WTC11 (cell line): ENCODE measurements around the gene MIEF2. TPM values are rescaled to one million over a fixed set of nuclear protein-coding genes. Genes with fewer than 3 reads are reported as not detected.

Source experiments
- ATAC-seq: fragments of 200-7000 bp; cut with Tn5 transposase; 2 replicates; pipeline ENCODE4 v1.10.0; 2021; ENCODE audit warnings: mild to moderate bottlenecking, moderate library complexity
- CTCF ChIA-PET: fragments of 300-600 bp; sonication (Branson Sonifier 250); formaldehyde crosslinking; loops from one replicate; lab custom pipeline; 2021; ENCODE audit warnings: antibody characterized with exemption; lab: Charles Lee
- POLR2A ChIA-PET: fragments of 350-600 bp; sonication (Branson Sonifier 250); formaldehyde crosslinking; loops from one replicate; lab custom pipeline; 2021; ENCODE audit warnings: antibody characterized with exemption; lab: Charles Lee
- DNase-seq: peaks from one replicate; pipeline ENCODE4 v3.0.0; 2021; ENCODE audit warnings: low spot score
- H3K27ac Mint-ChIP-seq: 2 replicates; pipeline ENCODE4 v1.8.0; 2021; ENCODE audit warnings: mixed read lengths
- H3K27me3 Mint-ChIP-seq: 2 replicates; pipeline ENCODE4 v1.8.0; 2021; ENCODE audit warnings: low read depth, mild to moderate bottlenecking, moderate library complexity, mixed read lengths
- H3K36me3 Mint-ChIP-seq: 2 replicates; pipeline ENCODE4 v1.8.0; 2021; ENCODE audit warnings: mixed read lengths
- H3K4me1 Mint-ChIP-seq: 2 replicates; pipeline ENCODE4 v1.8.0; 2022; ENCODE audit warnings: mixed read lengths
- H3K4me3 Mint-ChIP-seq: 2 replicates; pipeline ENCODE4 v1.8.0; 2021; ENCODE audit warnings: mild to moderate bottlenecking, moderate library complexity, mixed read lengths
- H3K9me3 Mint-ChIP-seq: 2 replicates; pipeline ENCODE4 v1.8.0; 2021; ENCODE audit warnings: mixed read lengths
- AR ChIP-seq: fragments of 250-450 bp; sonication (Bioruptor Pico); IDR thresholded peaks from 2 replicates; pipeline ENCODE4 v1.9.0; 2021; ENCODE audit warnings: mild to moderate bottlenecking
- ESRRA ChIP-seq: sonication (generic); formaldehyde crosslinking; IDR thresholded peaks from 2 replicates; pipeline ENCODE4 v1.8.1; 2022; ENCODE audit warnings: mild to moderate bottlenecking, missing genetic modification reagents, borderline replicate concordance
- MLX ChIP-seq: sonication (generic); formaldehyde crosslinking; IDR thresholded peaks from 2 replicates; pipeline ENCODE4 v1.8.1; 2023; ENCODE audit warnings: mild to moderate bottlenecking, missing genetic modification reagents, moderate library complexity
- NFATC4 ChIP-seq: fragments of 250-450 bp; sonication (Bioruptor Pico); IDR thresholded peaks from 2 replicates; pipeline ENCODE4 v1.9.0; 2021; ENCODE audit warnings: mild to moderate bottlenecking
- NFE2L1 ChIP-seq: sonication (generic); formaldehyde crosslinking; IDR thresholded peaks from 2 replicates; pipeline ENCODE4 v1.8.1; 2023; ENCODE audit warnings: missing genetic modification reagents
- NFYB ChIP-seq: sonication (generic); formaldehyde crosslinking; conservative IDR thresholded peaks from 2 replicates; pipeline ENCODE4 v1.8.0; 2022; ENCODE audit warnings: low read depth, missing genetic modification reagents
- ZNF317 ChIP-seq: sonication (generic); formaldehyde crosslinking; IDR thresholded peaks from 2 replicates; pipeline ENCODE4 v1.8.1; 2023; ENCODE audit warnings: low read depth, mild to moderate bottlenecking, moderate library complexity, missing genetic modification reagents, borderline replicate concordance
- total RNA-seq: library from RNA; stranded (reverse); gene quantifications from 3 replicates; pipeline ENCODE4 v1.2.3, GENCODE V29; 2021
- TF ChIP-seq, protein P1 (sequence below): sonication (generic); formaldehyde crosslinking; IDR thresholded peaks from 2 replicates; pipeline ENCODE4 v1.8.1; 2023; ENCODE audit warnings: mild to moderate bottlenecking, moderate library complexity, missing genetic modification reagents
- TF ChIP-seq, protein P2 (sequence below): fragments of 250-450 bp; sonication (Bioruptor Pico); conservative IDR thresholded peaks from 2 replicates; pipeline ENCODE4 v1.9.0; 2021; ENCODE audit warnings: mild to moderate bottlenecking
- TF ChIP-seq, protein P3 (sequence below): sonication (generic); formaldehyde crosslinking; IDR thresholded peaks from 2 replicates; pipeline ENCODE4 v1.8.1; 2023; ENCODE audit warnings: mild to moderate bottlenecking, missing genetic modification reagents

Gene MIEF2
- total RNA-seq, 1 experiment from 2014 or later: 18.8 TPM

- Mint-ChIP-seq H3K4me3 (no peak overlapping the region), H3K36me3 (peaks cover 6% of the 10 kb centered on the region; the same call in 1 of the 2 replicates), H3K27ac (no peak overlapping the region), H3K4me1 (peaks cover 18% of the 10 kb centered on the region), H3K27me3 (no peaks in the 10 kb centered on the region), H3K9me3 (no peaks in the 10 kb centered on the region)
- TF ChIP-seq, protein P1, sequence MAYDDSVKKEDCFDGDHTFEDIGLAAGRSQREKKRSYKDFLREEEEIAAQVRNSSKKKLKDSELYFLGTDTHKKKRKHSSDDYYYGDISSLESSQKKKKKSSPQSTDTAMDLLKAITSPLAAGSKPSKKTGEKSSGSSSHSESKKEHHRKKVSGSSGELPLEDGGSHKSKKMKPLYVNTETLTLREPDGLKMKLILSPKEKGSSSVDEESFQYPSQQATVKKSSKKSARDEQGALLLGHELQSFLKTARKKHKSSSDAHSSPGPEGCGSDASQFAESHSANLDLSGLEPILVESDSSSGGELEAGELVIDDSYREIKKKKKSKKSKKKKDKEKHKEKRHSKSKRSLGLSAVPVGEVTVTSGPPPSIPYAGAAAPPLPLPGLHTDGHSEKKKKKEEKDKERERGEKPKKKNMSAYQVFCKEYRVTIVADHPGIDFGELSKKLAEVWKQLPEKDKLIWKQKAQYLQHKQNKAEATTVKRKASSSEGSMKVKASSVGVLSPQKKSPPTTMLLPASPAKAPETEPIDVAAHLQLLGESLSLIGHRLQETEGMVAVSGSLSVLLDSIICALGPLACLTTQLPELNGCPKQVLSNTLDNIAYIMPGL (CRISPR knock-in tag): no peak
- TF ChIP-seq AR (CRISPR knock-in tag): no peak
- ATAC-seq: no peak
- ChIA-PET CTCF (interaction anchor here (1.5 kb wide), 1 partner anchor 38 kb away, joined by 3 read pairs; no protein-coding TSS in a partner anchor), POLR2A (no interaction called here)
- no peak for DNase-seq
These were observed 30.7 kb upstream of the MIEF2 start for GRCh38 chr17:18229771-18230170.

DNA sequence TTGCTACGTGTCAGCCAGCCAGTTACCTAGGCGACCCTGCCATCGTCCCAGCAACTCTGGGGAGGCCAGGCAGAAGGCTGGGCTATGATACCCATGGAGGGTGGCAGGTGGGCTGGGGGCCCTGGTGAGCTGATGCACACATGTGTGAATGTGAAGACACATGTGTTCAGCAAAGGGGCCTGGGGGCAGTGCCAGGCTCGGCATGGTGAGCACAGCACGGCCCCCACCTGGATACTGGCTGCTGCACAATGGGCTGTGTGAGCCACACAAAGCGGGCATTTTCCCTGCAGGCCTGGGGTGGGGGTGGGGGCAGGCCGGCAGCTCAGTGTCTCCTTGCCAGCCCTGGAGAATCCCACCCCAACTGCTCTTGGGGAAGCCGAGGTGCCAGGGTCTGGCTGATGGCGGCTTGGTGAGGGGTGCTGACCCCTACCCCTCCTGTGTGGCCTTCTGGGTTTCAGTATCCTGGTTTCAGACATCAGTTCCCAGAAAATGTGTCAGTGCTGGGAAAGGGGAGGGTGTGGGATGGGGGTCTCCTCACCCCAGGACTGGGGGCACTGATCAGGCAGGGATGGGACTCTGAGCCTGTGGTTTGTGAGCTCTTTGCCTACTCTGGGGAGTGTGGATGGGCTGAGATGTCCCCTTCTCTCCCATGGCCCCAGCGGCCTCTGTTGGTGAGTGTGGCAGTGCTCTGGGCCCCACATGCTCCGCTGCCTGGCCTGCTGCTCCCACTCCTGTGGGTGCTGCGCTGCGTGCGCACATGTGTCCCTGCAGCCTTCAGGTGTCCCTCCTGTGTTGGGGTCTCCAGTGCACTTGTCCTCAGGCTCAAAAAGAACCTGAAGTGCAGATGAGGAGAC, 29.9 kb upstream of the MIEF2 start:
- Mint-ChIP-seq H3K27ac (no peak overlapping the region), H3K4me3 (no peak overlapping the region), H3K36me3 (peaks cover 10% of the 10 kb centered on the region; the same call in 1 of the 2 replicates), H3K4me1 (peaks cover 18% of the 10 kb centered on the region), H3K27me3 (no peaks in the 10 kb centered on the region), H3K9me3 (no peaks in the 10 kb centered on the region)
- TF ChIP-seq ZNF317 (CRISPR knock-in tag): no peak
- TF ChIP-seq, protein P2, sequence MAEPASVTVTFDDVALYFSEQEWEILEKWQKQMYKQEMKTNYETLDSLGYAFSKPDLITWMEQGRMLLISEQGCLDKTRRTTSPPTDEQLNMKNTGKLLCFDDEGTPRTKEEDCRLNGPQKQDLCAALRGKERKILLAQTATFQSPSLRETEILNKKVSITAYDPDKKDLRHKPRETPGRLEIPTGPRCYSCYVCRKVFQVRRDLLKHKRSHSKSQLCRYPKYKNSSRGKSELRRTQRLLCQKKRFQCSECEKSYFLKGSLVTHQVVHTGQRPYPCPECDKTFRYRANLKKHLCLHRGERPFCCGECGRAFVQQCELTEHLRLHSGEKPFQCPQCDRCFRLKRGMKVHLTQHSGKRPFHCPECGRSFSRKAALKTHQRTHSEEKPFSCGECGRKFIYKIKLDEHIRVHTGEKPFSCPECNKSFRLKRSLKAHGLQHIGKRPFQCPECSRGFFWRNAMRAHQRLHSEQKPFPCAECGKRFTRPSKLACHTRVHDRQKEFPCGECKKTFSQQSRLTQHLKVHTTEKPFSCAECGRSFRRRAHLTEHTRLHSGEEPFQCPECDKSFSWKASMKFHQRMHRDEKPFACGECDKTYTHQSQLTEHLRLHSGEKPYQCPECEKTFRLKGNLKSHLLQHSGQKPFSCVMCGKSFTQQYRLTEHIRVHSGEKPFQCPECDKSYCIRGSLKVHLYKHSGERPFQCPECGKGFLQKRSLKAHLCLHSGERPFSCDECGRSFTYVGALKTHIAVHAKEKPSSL: no peak
- TF ChIP-seq, protein P3, sequence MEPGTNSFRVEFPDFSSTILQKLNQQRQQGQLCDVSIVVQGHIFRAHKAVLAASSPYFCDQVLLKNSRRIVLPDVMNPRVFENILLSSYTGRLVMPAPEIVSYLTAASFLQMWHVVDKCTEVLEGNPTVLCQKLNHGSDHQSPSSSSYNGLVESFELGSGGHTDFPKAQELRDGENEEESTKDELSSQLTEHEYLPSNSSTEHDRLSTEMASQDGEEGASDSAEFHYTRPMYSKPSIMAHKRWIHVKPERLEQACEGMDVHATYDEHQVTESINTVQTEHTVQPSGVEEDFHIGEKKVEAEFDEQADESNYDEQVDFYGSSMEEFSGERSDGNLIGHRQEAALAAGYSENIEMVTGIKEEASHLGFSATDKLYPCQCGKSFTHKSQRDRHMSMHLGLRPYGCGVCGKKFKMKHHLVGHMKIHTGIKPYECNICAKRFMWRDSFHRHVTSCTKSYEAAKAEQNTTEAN: no peak
- DNase-seq: no peak
- POLR2A ChIA-PET: no interaction called here
- ATAC-seq: no peak
- CTCF ChIA-PET: interaction anchor here (0.5 to 1.7 kb wide), 3 partner anchors 14 to 352 kb away, joined by 3 to 5 read pairs (median 3); no protein-coding TSS in a partner anchor

- peaks cover 18% of the 10 kb centered on the region for H3K4me1 Mint-ChIP-seq
- POLR2A ChIA-PET: interaction anchor here (1.3 kb wide), 1 partner anchor 16 kb away, joined by 3 read pairs; no protein-coding TSS in a partner anchor
- peaks cover 10% of the 10 kb centered on the region; the same call in 1 of the 2 replicates for H3K36me3 Mint-ChIP-seq
- ATAC-seq (no peak), DNase-seq (no peak)
- H3K27ac Mint-ChIP-seq: 0 out of 2 replicates have a peak overlapping the region, but pooled peaks have one; percentile 49
- CTCF ChIA-PET: interaction anchor here (0.5 to 2.7 kb wide), 4 partner anchors 13 to 353 kb away, joined by 3 to 19 read pairs (median 4); no protein-coding TSS in a partner anchor
- TF ChIP-seq NFYB (no peak), NFATC4 (no peak), NFE2L1 (CRISPR knock-in tag) (no peak), ESRRA (CRISPR knock-in tag) (no peak), MLX (CRISPR knock-in tag) (no peak)
- H3K4me3 Mint-ChIP-seq: no peak overlapping the region
- no peaks in the 10 kb centered on the region for H3K27me3 Mint-ChIP-seq
- H3K9me3 Mint-ChIP-seq: no peaks in the 10 kb centered on the region
These were observed 29.3 kb upstream of the MIEF2 start for GRCh38 chr17:18231164-18231563.
